GM19193 (cell line): ENCODE results near the gene TEAD2.

Source experiments
- POLR2A ChIP-seq: IDR thresholded peaks from 4 replicates; pipeline ENCODE4 v1.6.1; 2011; ENCODE audit not compliant: insufficient read depth, insufficient read length; ENCODE audit errors: extremely low read depth

The TEAD2 gene

GRCh38 chr19:49364083-49364737, 2.0 kb upstream of the TEAD2 start:
- no peak for TF ChIP-seq POLR2A

- no peak for TF ChIP-seq POLR2A
These were observed 1.3 kb upstream of the TEAD2 start, which contains the start of gene DKKL1 for GRCh38 chr19:49363268-49364082. DKKL1 (plus strand) TSS chr19:49363877; CDS start chr19:49363999, 122 bp downstream.

GRCh38 chr19:49362929-49363267, 682 bp upstream of the TEAD2 start:
- TF ChIP-seq POLR2A: no peak

GRCh38 chr19:49361438-49362047, 673 bp downstream of the TEAD2 start:
- TF ChIP-seq POLR2A: no peak

GRCh38 chr19:49359851-49360820, 2.1 kb downstream of the TEAD2 start:
- TF ChIP-seq POLR2A: no peak

GRCh38 chr19:49357186-49357585, 5.0 kb downstream of the TEAD2 start:
- no peak for TF ChIP-seq POLR2A

GRCh38 chr19:49356382-49356781, 5.8 kb downstream of the TEAD2 start:
- no peak for TF ChIP-seq POLR2A

- no peak for TF ChIP-seq POLR2A
These were observed 6.3 kb downstream of the TEAD2 start for GRCh38 chr19:49355909-49356353.

- TF ChIP-seq POLR2A: no peak
These were observed 12.6 kb downstream of the TEAD2 start for GRCh38 chr19:49349567-49349966.

GRCh38 chr19:49348305-49349189, 13.7 kb downstream of the TEAD2 start:
- TF ChIP-seq POLR2A: no peak

- TF ChIP-seq POLR2A: no peak
These were observed 14.4 kb downstream of the TEAD2 start for GRCh38 chr19:49347835-49348234.

GRCh38 chr19:49347191-49347590, 15.0 kb downstream of the TEAD2 start:
- TF ChIP-seq POLR2A: no peak
